Measurements from ENCODE around the gene FAM111A.

DNA sequence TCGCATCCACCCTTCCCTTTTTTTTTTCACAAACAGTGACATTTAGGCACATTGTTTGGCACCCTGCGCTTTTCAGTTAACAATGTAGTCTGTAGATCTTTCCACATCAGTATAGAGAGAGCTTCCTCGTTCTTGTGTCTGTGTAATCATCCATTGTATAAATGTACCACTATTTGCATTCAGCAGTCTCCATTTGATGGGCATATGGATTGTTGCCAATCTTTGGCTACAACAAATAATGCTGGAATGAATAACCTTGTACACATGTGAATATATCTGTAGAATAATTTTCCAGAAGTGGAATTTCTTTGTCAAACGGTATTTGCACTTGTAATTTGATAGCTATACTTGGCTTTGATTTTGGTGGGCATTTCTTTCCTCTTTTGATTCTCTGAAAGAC is 52.9 kb downstream of the FAM111A start:
- TF ChIP-seq CTCF (IDR thresholded peaks at IDR 0.05 in 8 of 11, conservative IDR thresholded peaks at IDR 0.05 in 3 of 11) (no peak), POLR2A (IDR thresholded peaks at IDR 0.05) (no peak), POLR2AphosphoS5 (IDR thresholded peaks at IDR 0.05) (no peak)
